Measurements from ENCODE around the gene ZYX. TPM values are rescaled to one million over a fixed set of nuclear protein-coding genes. Genes with fewer than 3 reads are reported as not detected.

The ZYX gene
- total RNA-seq, 2 donors from 2014 or later: 81.6 to 114 TPM

DNA sequence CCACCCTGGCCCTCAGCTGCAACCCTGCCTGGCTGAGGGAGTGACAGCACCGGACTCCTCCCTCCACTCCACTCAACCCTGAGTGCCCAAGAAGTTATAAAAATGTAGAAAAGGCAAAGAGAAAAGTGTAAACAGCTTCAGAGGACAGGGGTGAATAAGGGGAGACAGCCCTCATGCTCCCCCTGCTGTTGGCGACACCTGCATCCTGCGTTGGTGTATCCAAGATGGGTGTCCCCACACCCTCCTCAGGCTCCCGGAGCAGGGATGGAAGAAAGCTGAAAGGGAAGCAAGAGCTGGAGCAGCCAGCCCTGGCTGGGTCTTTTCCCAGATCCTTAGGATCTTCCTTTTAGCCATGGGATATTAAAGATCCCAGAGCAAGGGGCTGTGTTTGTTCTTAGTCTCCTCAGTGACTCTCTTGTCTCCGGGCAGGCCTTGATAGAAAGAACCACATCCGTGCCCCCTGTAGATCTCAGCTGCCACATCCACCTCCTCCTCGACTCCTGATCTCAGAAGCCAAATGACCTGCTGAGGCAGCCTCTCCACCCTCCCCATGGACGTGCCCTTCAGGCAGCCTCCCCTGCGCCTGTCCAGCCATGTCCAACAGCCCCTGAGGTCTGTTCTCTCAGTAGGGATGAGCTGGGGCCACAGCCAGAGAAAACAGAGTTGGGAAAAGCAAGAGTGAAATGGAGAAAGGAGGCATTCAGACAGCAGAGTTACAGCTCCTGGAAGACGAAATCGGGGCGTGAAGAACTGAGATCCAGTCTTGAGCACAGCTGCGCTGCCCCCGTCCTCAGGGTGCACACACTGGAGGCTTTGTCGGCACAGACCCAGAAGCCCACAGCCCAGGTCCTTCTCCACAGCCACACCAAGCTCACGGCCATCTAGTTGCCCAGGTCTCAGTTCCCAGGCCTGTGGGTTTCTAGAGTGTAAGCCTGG lies 25.4 kb upstream of the ZYX start:
- Mint-ChIP-seq H3K4me1 (ENCODE audit: low read depth in 2 of 2) (peaks cover 5 to 11% of the 10 kb centered on the region in 2 donors), H3K27ac (no peak overlapping the region), H3K36me3 (no peaks in the 10 kb centered on the region), H3K4me3 (no peak overlapping the region), H3K9me3 (no peaks in the 10 kb centered on the region), H3K27me3 (peaks cover 5 to 6% of the 10 kb centered on the region in 2 donors)
- DNase-seq (ENCODE audit: low spot score) (no peak), ATAC-seq (no peak)

DNA sequence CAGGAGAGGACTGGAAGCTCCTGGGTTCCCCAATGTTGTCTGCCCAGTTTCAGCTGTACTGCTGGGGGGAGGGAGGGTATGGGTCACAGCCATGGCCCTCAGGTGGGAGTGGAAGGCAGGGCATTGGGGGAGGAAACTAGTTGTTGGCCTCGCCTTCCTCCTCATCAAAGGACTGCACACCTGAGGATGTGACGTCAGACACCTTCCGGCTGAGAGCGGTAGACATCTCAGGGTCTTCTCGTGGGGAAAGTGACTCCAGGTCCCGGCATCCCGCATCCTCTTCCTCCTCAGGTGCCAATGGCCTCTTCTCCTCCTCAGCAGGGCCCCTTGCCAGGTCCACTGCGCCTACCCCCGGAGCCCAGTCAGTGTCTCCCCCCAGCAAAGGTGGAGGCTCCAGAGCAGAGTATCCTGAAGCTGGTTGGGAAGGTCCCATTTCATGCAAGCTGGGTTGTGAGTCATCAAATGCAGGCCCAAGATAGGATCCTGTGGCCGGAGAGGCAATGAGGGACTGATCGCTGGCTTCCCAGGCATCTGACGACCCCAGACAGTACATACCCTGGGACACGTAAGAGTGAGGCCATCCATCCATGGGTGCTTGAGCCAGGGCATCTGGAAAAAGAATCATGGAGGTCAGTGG lies 24.6 kb upstream of the ZYX start:
- Mint-ChIP-seq H3K4me3 (no peak overlapping the region), H3K9me3 (no peaks in the 10 kb centered on the region), H3K27me3 (peaks cover 5 to 9% of the 10 kb centered on the region in 2 donors), H3K36me3 (no peaks in the 10 kb centered on the region), H3K27ac (no peak overlapping the region), H3K4me1 (ENCODE audit: low read depth in 2 of 2) (peaks cover 5 to 11% of the 10 kb centered on the region in 2 donors)
- DNase-seq (ENCODE audit: low spot score): no peak
- no peak for ATAC-seq

DNA sequence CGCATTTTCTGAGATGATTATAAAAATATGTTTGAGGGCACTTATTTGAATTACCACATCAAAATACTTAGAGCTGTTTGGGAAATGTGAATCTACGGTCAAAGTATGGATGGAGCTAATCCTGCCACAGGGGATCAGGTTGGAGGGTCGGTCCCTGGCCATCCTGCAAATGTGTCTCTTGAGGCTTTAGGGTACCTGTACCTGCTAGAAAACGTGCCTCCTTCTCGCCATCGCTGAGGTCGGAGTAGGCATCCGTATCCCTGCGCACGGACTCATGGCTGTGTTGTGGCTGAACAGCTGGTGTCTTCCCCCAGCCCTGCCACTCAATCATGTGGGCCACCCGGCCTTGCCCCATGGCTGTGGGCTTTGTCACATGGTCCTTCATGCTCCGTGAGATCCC lies 22.5 kb upstream of the ZYX start:
- H3K36me3 Mint-ChIP-seq: no peaks in the 10 kb centered on the region
- peaks cover 7 to 16% of the 10 kb centered on the region in 2 donors for H3K27me3 Mint-ChIP-seq
- H3K4me3 Mint-ChIP-seq: no peak overlapping the region
- H3K27ac Mint-ChIP-seq: no peak overlapping the region
- ATAC-seq (no peak), DNase-seq (ENCODE audit: low spot score) (no peak)
- H3K4me1 Mint-ChIP-seq (ENCODE audit: low read depth in 2 of 2): peaks cover 11 to 15% of the 10 kb centered on the region in 2 donors
- no peaks in the 10 kb centered on the region for H3K9me3 Mint-ChIP-seq

DNA sequence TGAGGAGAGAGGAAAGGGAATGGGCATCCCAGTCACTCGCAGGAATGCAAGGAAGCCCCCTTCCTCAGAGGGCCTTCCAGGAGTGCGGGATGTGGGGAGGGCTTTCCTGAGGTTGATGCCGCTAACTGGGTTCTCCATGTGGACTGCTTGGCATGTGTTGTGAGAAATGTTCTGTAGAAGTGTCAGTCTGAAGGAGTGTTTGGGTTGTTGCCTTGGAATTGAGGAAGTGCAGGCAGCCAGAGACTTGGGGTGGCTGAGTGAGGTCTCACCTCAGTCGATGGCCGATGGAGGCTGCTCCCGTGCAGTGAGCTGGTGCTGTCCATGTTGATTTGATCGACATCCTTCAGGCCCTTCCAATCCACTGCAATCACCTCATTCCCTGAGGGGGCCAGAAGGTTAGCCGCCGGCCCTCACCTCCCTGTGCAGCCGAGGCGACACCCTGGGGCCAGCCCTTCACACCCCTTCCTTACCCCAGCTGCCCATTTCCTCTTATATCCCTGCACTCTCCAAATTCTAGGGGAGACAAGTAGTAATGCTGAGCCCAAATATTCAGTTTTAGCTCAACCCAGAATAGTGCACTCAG lies 21.3 kb upstream of the ZYX start:
- Mint-ChIP-seq H3K36me3 (no peaks in the 10 kb centered on the region), H3K4me3 (peak overlapping the region; percentile 68), H3K9me3 (no peaks in the 10 kb centered on the region), H3K4me1 (ENCODE audit: low read depth in 2 of 2) (peaks cover 11 to 15% of the 10 kb centered on the region in 2 donors), H3K27ac (no peak overlapping the region), H3K27me3 (peaks cover 17 to 29% of the 10 kb centered on the region in 2 donors)
- no peak for ATAC-seq
- no peak for DNase-seq (ENCODE audit: low spot score)

DNA sequence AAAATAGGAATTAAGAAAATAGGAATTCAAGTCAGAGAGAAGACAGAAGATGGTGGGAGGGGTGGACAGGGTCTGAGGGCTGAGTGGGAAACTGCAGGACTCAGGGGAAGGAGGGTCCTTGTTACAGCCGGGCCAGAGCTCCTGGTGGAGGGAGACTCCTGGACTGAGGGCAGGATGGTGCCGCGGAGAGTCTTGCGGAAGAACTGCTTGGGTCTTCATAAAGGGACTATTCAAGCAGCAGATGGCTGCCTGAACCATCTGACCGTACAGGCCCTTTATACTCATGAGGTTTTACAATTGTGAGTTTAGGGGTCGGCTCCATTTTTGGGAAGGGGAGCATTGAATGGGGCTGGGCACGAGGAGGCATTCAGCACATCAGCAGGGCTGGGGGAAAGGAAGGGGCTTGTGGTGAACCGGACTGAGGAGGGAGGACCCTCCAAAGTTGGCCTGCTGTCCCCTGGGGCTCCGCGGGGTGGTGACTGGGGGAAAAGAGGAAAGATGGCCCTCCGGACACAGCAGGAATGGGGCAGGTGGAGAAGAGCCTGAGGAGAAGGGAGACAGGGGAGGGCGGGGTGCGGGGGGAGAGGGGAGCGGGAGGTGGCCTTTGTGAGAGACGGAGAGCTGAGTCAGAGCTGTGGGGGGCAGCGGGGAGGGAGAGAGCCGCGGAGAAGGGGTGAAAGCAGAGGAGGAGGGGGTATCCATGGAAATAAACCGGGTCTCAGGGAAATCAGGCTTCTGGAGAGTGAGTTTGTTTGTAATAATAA lies 20.2 kb upstream of the ZYX start:
- DNase-seq (ENCODE audit: low spot score): no peak
- H3K27ac Mint-ChIP-seq: peak overlapping the region in 1 of 2 donors; percentile 0
- no peak for ATAC-seq
- H3K4me1 Mint-ChIP-seq (ENCODE audit: low read depth in 2 of 2): peaks cover 11 to 15% of the 10 kb centered on the region in 2 donors
- H3K27me3 Mint-ChIP-seq: peaks cover 21 to 33% of the 10 kb centered on the region in 2 donors
- H3K4me3 Mint-ChIP-seq: peak overlapping the region; percentile 68
- H3K36me3 Mint-ChIP-seq: no peaks in the 10 kb centered on the region
- H3K9me3 Mint-ChIP-seq: no peaks in the 10 kb centered on the region

DNA sequence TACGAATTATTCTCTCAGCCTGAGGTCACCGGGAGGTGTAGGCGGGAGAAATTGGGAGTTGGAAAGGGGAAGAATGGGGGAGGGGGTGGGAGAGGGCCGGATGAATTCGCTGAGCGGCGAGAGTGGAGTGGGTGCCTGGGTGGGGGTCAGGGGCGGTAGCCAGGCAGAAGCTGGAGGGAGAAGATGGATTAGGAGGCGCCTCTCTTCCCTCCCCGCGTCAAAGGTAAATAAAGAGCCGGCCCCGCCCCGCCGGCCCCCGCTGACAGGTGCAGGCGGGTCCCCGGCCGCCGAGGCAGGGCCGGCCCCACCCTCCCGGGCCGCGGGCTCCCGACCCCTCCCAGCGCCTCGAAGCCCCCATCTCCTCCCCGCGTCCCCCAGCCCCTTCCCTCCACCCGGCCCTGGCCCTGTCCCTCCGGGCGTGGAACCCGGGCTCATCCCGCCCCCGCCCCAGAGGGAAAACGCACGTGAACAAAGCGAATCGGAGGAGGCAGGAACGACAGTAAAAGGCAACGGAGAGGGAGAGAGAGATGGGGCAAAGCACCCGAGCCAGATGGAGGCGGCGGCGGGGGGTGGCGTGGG lies 19.5 kb upstream of the ZYX start:
- Mint-ChIP-seq H3K27ac (peak overlapping the region in 1 of 2 donors; percentile 4), H3K9me3 (no peaks in the 10 kb centered on the region), H3K4me1 (ENCODE audit: low read depth in 2 of 2) (peaks cover 11 to 15% of the 10 kb centered on the region in 2 donors), H3K36me3 (no peaks in the 10 kb centered on the region), H3K27me3 (peaks cover 23 to 33% of the 10 kb centered on the region in 2 donors), H3K4me3 (peak overlapping the region; percentile 86)
- ATAC-seq (no peak), DNase-seq (ENCODE audit: low spot score) (no peak)

DNA sequence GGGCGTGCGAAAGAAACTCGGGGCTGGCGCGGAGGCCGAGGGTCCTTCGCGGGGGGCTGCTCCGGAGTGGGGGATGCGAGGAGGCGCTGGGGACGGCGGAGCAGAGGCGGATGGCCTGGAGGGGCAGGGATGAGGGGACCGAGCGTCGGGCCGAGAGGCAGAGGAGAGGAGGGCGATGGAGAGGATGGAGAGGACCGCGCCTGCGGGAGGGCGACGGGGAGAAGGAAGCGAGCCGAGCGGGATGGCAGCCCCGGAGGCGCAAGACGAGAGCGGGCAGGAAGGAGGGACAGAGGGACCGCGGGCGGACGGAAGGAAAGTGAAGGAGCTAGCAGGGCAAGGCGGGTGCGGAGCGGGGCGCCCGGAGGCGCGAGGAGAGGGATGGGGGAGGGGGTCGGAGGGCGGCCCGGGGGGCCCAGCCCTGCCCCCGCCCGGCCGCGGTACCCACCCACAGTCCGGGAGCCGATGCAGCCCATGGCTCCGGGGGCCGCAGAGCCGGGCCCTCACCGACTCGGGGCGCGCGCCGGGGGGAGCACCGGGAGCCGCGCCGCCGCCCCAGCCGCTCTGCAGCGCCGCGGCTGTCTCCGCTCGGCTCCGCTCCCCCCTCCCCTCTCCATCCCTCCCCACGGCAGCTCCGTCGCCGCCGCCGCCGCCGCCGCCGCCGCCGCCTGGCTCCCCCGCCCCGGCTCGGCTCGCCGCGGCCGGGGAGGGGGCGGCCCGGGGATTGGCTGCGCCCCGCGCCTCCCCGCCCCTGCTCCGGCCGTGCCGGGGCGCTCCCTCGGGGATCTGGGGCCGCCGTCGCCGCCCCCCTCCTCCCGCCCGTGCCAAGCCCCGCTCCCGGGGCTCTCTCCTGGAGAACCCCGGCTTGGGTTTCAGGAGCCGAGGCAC lies 18.8 kb upstream of the ZYX start, which contains the start of gene FAM131B:
FAM131B (minus strand) TSS at position 583 of the 885 bp plus-strand sequence; CDS start at position 473, 110 bp downstream.
- peaks cover 11 to 15% of the 10 kb centered on the region in 2 donors for H3K4me1 Mint-ChIP-seq (ENCODE audit: low read depth in 2 of 2)
- peaks cover 23 to 33% of the 10 kb centered on the region in 2 donors for H3K27me3 Mint-ChIP-seq
- H3K4me3 Mint-ChIP-seq: peak within 1 kb of the TSS; percentile 86
- H3K27ac Mint-ChIP-seq: peak within 1 kb of the TSS in 1 of 2 donors; percentile 4
- no peaks in the 10 kb centered on the region for H3K36me3 Mint-ChIP-seq
- no peaks in the 10 kb centered on the region for H3K9me3 Mint-ChIP-seq
- ATAC-seq (peak; percentile 75 to 82), DNase-seq (ENCODE audit: low spot score) (no peak)

DNA sequence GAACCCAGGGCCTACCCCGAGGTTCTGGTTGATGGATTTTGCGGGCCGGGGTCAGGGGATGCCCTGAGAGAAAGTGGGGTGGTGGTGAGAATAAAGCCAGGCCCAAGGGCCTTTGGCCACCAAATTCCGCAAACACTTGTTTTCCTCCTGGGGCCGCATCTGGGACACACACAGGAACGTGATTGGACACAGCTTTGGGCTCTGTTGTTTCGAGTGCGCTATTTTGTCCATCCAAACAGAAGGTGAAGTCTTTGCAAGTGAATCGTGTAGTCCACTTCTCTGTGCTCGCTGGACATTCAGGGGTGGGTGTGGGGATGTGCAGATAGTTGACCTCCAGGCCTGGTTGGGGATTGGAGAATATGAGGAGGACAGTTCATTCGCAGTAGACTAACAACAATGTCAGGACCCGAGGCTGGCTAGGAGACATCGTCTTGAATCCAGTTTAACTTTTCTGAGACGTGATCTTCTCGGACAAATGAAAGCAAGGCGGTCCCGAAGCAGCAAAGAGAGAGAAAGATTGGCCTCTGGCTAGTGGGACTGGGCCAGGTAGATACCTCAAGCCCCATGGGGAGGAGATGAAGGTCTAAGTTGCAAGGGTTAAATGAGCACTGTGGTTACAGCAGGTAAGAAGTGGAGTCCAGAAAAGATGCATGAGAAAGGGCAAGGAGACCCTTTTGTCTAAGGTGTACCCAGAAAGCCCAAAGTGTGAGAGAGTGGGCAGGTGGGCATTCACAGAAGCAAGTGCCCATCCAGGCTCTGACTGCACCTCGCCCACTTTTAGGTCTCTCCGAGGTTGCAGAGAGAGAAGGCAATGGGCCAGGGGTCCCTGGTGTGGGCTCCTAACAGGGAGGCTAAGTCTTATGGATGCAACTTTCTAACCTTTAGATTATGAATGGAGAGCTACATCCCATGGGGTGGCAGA lies 17.9 kb upstream of the ZYX start:
- Mint-ChIP-seq H3K4me3 (peak overlapping the region; percentile 58), H3K27me3 (peaks cover 23 to 33% of the 10 kb centered on the region in 2 donors), H3K27ac (no peak overlapping the region), H3K9me3 (no peaks in the 10 kb centered on the region), H3K36me3 (no peaks in the 10 kb centered on the region), H3K4me1 (ENCODE audit: low read depth in 2 of 2) (peaks cover 11 to 15% of the 10 kb centered on the region in 2 donors)
- DNase-seq (ENCODE audit: low spot score) (no peak), ATAC-seq (no peak)

DNA sequence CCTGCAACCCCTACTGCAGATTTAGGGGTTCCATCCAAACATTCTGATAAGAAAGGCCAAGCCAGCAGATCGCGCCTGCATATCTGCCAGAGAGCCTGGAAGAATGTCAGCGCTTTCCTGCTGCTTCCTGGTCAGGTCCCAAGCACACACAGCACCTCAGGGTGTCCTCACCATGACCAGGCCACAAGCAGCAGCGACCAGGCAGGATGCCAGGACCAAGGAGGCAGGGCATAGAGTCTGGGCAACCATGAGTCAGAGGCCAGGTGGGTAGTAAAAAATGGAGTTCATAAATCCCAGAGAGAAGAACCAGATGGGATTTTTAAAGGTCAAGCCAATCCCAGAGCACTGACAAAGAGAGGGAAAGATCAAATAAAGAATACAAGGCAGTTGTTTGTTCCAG lies 13.2 kb upstream of the ZYX start:
- Mint-ChIP-seq H3K4me1 (ENCODE audit: low read depth in 2 of 2) (peaks cover 19 to 24% of the 10 kb centered on the region in 2 donors), H3K4me3 (no peak overlapping the region), H3K36me3 (no peaks in the 10 kb centered on the region), H3K27me3 (peaks cover 21 to 23% of the 10 kb centered on the region in 2 donors), H3K27ac (no peak overlapping the region), H3K9me3 (no peaks in the 10 kb centered on the region)
- ATAC-seq (no peak), DNase-seq (ENCODE audit: low spot score) (no peak)

DNA sequence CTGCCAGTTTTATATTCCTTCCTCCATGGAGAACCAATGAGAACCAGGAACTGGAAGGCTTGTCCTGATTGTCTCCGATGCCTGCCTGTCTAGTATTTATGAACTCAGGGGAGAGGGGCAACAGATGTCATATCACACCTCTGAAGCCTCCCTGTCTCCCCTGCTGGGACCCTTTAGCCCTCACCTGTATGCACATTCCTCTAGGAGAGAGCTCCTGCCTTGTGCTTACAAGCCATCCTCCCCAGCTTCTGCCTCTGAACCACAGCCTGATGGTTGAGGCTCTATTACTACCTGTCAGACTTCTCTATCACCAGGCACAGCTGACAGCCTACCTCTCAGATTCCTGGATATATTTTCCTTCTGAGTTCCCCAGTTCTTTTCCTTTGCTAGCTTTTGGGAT lies 12.8 kb upstream of the ZYX start:
- ATAC-seq (no peak), DNase-seq (ENCODE audit: low spot score) (no peak)
- Mint-ChIP-seq H3K4me1 (ENCODE audit: low read depth in 2 of 2) (peaks cover 19 to 25% of the 10 kb centered on the region in 2 donors), H3K27ac (no peak overlapping the region), H3K27me3 (peaks cover 18 to 19% of the 10 kb centered on the region in 2 donors), H3K9me3 (no peaks in the 10 kb centered on the region), H3K4me3 (no peak overlapping the region), H3K36me3 (no peaks in the 10 kb centered on the region)
